Measurements from ENCODE around the gene A4GALT.

The A4GALT gene

GRCh38 chr22:42721045-42721434 lies 370 bp upstream of the A4GALT start:
- H3K27me3 Mint-ChIP-seq (ENCODE audit: low read depth): peaks cover 63% of the 10 kb centered on the region
- H3K4me3 Mint-ChIP-seq: peak overlapping the region; percentile 73
- H3K4me1 Mint-ChIP-seq (ENCODE audit: low read depth): peaks cover 6% of the 10 kb centered on the region
- no peaks in the 10 kb centered on the region for H3K36me3 Mint-ChIP-seq (ENCODE audit: low read depth)
- no peak for DNase-seq (ENCODE audit: low spot score)
- H3K9me3 Mint-ChIP-seq: no peaks in the 10 kb centered on the region
- H3K27ac Mint-ChIP-seq: no peak overlapping the region

GRCh38 chr22:42719656-42720262 lies 911 bp downstream of the A4GALT start:
- H3K4me1 Mint-ChIP-seq (ENCODE audit: low read depth): peaks cover 6% of the 10 kb centered on the region
- H3K9me3 Mint-ChIP-seq: no peaks in the 10 kb centered on the region
- H3K36me3 Mint-ChIP-seq (ENCODE audit: low read depth): no peaks in the 10 kb centered on the region
- H3K27ac Mint-ChIP-seq: no peak overlapping the region
- DNase-seq (ENCODE audit: low spot score): no peak
- peaks cover 61% of the 10 kb centered on the region for H3K27me3 Mint-ChIP-seq (ENCODE audit: low read depth)
- peak overlapping the region; percentile 35 for H3K4me3 Mint-ChIP-seq

- Mint-ChIP-seq H3K4me1 (ENCODE audit: low read depth) (peaks cover 6% of the 10 kb centered on the region), H3K36me3 (ENCODE audit: low read depth) (no peaks in the 10 kb centered on the region), H3K27ac (no peak overlapping the region), H3K27me3 (ENCODE audit: low read depth) (peaks cover 61% of the 10 kb centered on the region), H3K4me3 (peak overlapping the region; percentile 35), H3K9me3 (no peaks in the 10 kb centered on the region)
- no peak for DNase-seq (ENCODE audit: low spot score)
These were observed 1.5 kb downstream of the A4GALT start for GRCh38 chr22:42719133-42719532.

GRCh38 chr22:42717197-42717928 lies 3.3 kb downstream of the A4GALT start:
- peaks cover 54% of the 10 kb centered on the region for H3K27me3 Mint-ChIP-seq (ENCODE audit: low read depth)
- no peak for DNase-seq (ENCODE audit: low spot score)
- no peaks in the 10 kb centered on the region for H3K9me3 Mint-ChIP-seq
- no peak overlapping the region for H3K27ac Mint-ChIP-seq
- no peak overlapping the region for H3K4me3 Mint-ChIP-seq
- H3K36me3 Mint-ChIP-seq (ENCODE audit: low read depth): no peaks in the 10 kb centered on the region
- H3K4me1 Mint-ChIP-seq (ENCODE audit: low read depth): peaks cover 6% of the 10 kb centered on the region

- peaks cover 6% of the 10 kb centered on the region for H3K4me1 Mint-ChIP-seq (ENCODE audit: low read depth)
- no peak overlapping the region for H3K4me3 Mint-ChIP-seq
- peaks cover 50% of the 10 kb centered on the region for H3K27me3 Mint-ChIP-seq (ENCODE audit: low read depth)
- no peaks in the 10 kb centered on the region for H3K36me3 Mint-ChIP-seq (ENCODE audit: low read depth)
- H3K27ac Mint-ChIP-seq: no peak overlapping the region
- DNase-seq (ENCODE audit: low spot score): no peak
- no peaks in the 10 kb centered on the region for H3K9me3 Mint-ChIP-seq
These were observed 4.0 kb downstream of the A4GALT start for GRCh38 chr22:42716649-42717127.

- H3K27ac Mint-ChIP-seq: no peak overlapping the region
- H3K9me3 Mint-ChIP-seq: no peaks in the 10 kb centered on the region
- no peak overlapping the region for H3K4me3 Mint-ChIP-seq
- peaks cover 4% of the 10 kb centered on the region for H3K4me1 Mint-ChIP-seq (ENCODE audit: low read depth)
- DNase-seq (ENCODE audit: low spot score): no peak
- H3K36me3 Mint-ChIP-seq (ENCODE audit: low read depth): no peaks in the 10 kb centered on the region
- H3K27me3 Mint-ChIP-seq (ENCODE audit: low read depth): peaks cover 46% of the 10 kb centered on the region
These were observed 4.4 kb downstream of the A4GALT start for GRCh38 chr22:42716221-42716620.

GRCh38 chr22:42714768-42715390 lies 5.8 kb downstream of the A4GALT start:
- peaks cover 2% of the 10 kb centered on the region for H3K4me1 Mint-ChIP-seq (ENCODE audit: low read depth)
- no peak overlapping the region for H3K27ac Mint-ChIP-seq
- no peaks in the 10 kb centered on the region for H3K36me3 Mint-ChIP-seq (ENCODE audit: low read depth)
- no peak for DNase-seq (ENCODE audit: low spot score)
- peaks cover 46% of the 10 kb centered on the region for H3K27me3 Mint-ChIP-seq (ENCODE audit: low read depth)
- H3K9me3 Mint-ChIP-seq: no peaks in the 10 kb centered on the region
- no peak overlapping the region for H3K4me3 Mint-ChIP-seq

GRCh38 chr22:42714308-42714707 lies 6.4 kb downstream of the A4GALT start:
- Mint-ChIP-seq H3K4me1 (ENCODE audit: low read depth) (peaks cover 2% of the 10 kb centered on the region), H3K4me3 (no peak overlapping the region), H3K27ac (no peak overlapping the region), H3K9me3 (no peaks in the 10 kb centered on the region), H3K27me3 (ENCODE audit: low read depth) (peaks cover 42% of the 10 kb centered on the region), H3K36me3 (ENCODE audit: low read depth) (no peaks in the 10 kb centered on the region)
- DNase-seq (ENCODE audit: low spot score): no peak

GRCh38 chr22:42711895-42712837 lies 8.5 kb downstream of the A4GALT start:
- Mint-ChIP-seq H3K27me3 (ENCODE audit: low read depth) (peaks cover 23% of the 10 kb centered on the region), H3K9me3 (no peaks in the 10 kb centered on the region), H3K36me3 (ENCODE audit: low read depth) (no peaks in the 10 kb centered on the region), H3K27ac (no peak overlapping the region), H3K4me1 (ENCODE audit: low read depth) (no peaks in the 10 kb centered on the region), H3K4me3 (no peak overlapping the region)
- no peak for DNase-seq (ENCODE audit: low spot score)

GRCh38 chr22:42711281-42711731 lies 9.4 kb downstream of the A4GALT start:
- no peaks in the 10 kb centered on the region for H3K9me3 Mint-ChIP-seq
- peaks cover 15% of the 10 kb centered on the region for H3K27me3 Mint-ChIP-seq (ENCODE audit: low read depth)
- H3K4me3 Mint-ChIP-seq: no peak overlapping the region
- no peak for DNase-seq (ENCODE audit: low spot score)
- H3K4me1 Mint-ChIP-seq (ENCODE audit: low read depth): no peaks in the 10 kb centered on the region
- no peaks in the 10 kb centered on the region for H3K36me3 Mint-ChIP-seq (ENCODE audit: low read depth)
- H3K27ac Mint-ChIP-seq: no peak overlapping the region

- Mint-ChIP-seq H3K27me3 (ENCODE audit: low read depth) (peaks cover 11% of the 10 kb centered on the region), H3K4me1 (ENCODE audit: low read depth) (no peaks in the 10 kb centered on the region), H3K36me3 (ENCODE audit: low read depth) (no peaks in the 10 kb centered on the region), H3K4me3 (no peak overlapping the region), H3K9me3 (no peaks in the 10 kb centered on the region), H3K27ac (no peak overlapping the region)
- DNase-seq (ENCODE audit: low spot score): no peak
These were observed 12.3 kb downstream of the A4GALT start for GRCh38 chr22:42708417-42708816.

- Mint-ChIP-seq H3K27ac (no peak overlapping the region), H3K36me3 (ENCODE audit: low read depth) (no peaks in the 10 kb centered on the region), H3K9me3 (no peaks in the 10 kb centered on the region), H3K4me1 (ENCODE audit: low read depth) (no peaks in the 10 kb centered on the region), H3K27me3 (ENCODE audit: low read depth) (peaks cover 6% of the 10 kb centered on the region), H3K4me3 (no peak overlapping the region)
- DNase-seq (ENCODE audit: low spot score): no peak
These were observed 13.2 kb downstream of the A4GALT start for GRCh38 chr22:42707496-42707895.

GRCh38 chr22:42704896-42705295 lies 15.8 kb downstream of the A4GALT start:
- DNase-seq (ENCODE audit: low spot score): no peak
- Mint-ChIP-seq H3K4me1 (ENCODE audit: low read depth) (no peaks in the 10 kb centered on the region), H3K4me3 (no peak overlapping the region), H3K27me3 (ENCODE audit: low read depth) (peaks cover 1% of the 10 kb centered on the region), H3K9me3 (no peaks in the 10 kb centered on the region), H3K36me3 (ENCODE audit: low read depth) (no peaks in the 10 kb centered on the region), H3K27ac (no peak overlapping the region)
